GM10266 (cell line): ENCODE results near the gene ANKRD10.
"Not testable (repeated sequence)": the region's sequence is repeated elsewhere in the genome, so short reads cannot be mapped to it uniquely, and the experiment has no call there.

Experiments
- DNase-seq: peaks from one replicate; pipeline ENCODE4 v3.0.0; 2012; ENCODE audit errors: extremely low spot score
- CTCF ChIP-seq: IDR thresholded peaks from 2 replicates; pipeline ENCODE4 v1.5.1; 2012; ENCODE audit warnings: mild to moderate bottlenecking, low read depth; ENCODE audit not compliant: control insufficient read depth, insufficient read depth; ENCODE audit errors: missing control alignments

ANKRD10 gene

GRCh38 chr13:110957181-110957884 lies 42.5 kb upstream of the ANKRD10 start:
- DNase-seq: no peak
- TF ChIP-seq CTCF: no peak

GRCh38 chr13:110956216-110956615 lies 41.3 kb upstream of the ANKRD10 start:
- DNase-seq: not testable (repeated sequence)

- not testable (repeated sequence) for DNase-seq
These were observed 40.7 kb upstream of the ANKRD10 start for GRCh38 chr13:110955608-110956007.

GRCh38 chr13:110955072-110955503 lies 40.2 kb upstream of the ANKRD10 start:
- not testable (repeated sequence) for DNase-seq

- not testable (repeated sequence) for DNase-seq
These were observed 39.7 kb upstream of the ANKRD10 start for GRCh38 chr13:110954533-110954920.

GRCh38 chr13:110953833-110954532 lies 39.1 kb upstream of the ANKRD10 start:
- TF ChIP-seq CTCF: no peak

GRCh38 chr13:110953416-110953815 lies 38.5 kb upstream of the ANKRD10 start:
- no peak for DNase-seq
- no peak for TF ChIP-seq CTCF

More at GRCh38 chr13:110953833-110954532, 39.1 kb upstream of the ANKRD10 start:
- DNase-seq: no peak

- DNase-seq: not testable (repeated sequence)
These were observed 37.3 kb upstream of the ANKRD10 start for GRCh38 chr13:110952135-110952534.

GRCh38 chr13:110950819-110951570 lies 36.1 kb upstream of the ANKRD10 start:
- no peak for DNase-seq
- TF ChIP-seq CTCF: no peak

GRCh38 chr13:110950356-110950755 lies 35.5 kb upstream of the ANKRD10 start:
- no peak for DNase-seq
- no peak for TF ChIP-seq CTCF
